Sigmoid colon (tissue), 7 donors: ENCODE results near the gene SPOCK1. TPM values are rescaled to one million over a fixed set of nuclear protein-coding genes. Genes with fewer than 3 reads are reported as not detected.

Experiments used
- DNase-seq: peaks from one replicate; pipeline ENCODE4 v3.0.0-alpha.2; 2019
- H3K27ac ChIP-seq, 4 donors: fragments of 200-600 bp; sonication (generic); one replicate each; pipeline ENCODE4 v1.5.1; 2016 to 2019; ENCODE audit warnings: mild to moderate bottlenecking in 1 of 4
- H3K27me3 ChIP-seq, 3 donors: fragments of 200-600 bp; sonication (generic); one replicate each; pipeline ENCODE4 v1.5.1; 2019; ENCODE audit warnings: mild to moderate bottlenecking in 1 of 3
- H3K36me3 ChIP-seq, 4 donors: fragments of 200-600 bp; sonication (generic); one replicate each; pipeline ENCODE4 v1.5.1; 2016 to 2019
- H3K4me1 ChIP-seq, 4 donors: fragments of 200-600 bp; sonication (generic); one replicate each; pipeline ENCODE4 v1.5.1; 2017 to 2019
- H3K4me3 ChIP-seq, 4 donors: fragments of 200-600 bp; sonication (generic); one replicate each; pipeline ENCODE4 v1.5.1; 2017 to 2019; ENCODE audit warnings: mild to moderate bottlenecking in 2 of 4, moderate library complexity in 1 of 4
- H3K9me3 ChIP-seq, 4 donors: fragments of 200-600 bp in 3 of 4; sonication (generic) in 3 of 4; one replicate each; pipeline versions ENCODE4 v1.5.1 to v1.6.1; 2013 to 2019
- EP300 ChIP-seq, 4 donors: sonication (generic); formaldehyde crosslinking; IDR thresholded peaks; one replicate each; pipeline ENCODE4 v1.6.1; 2017; ENCODE audit warnings: antibody characterized with exemption in 4 of 4
- POLR2A ChIP-seq, 2 donors: fragments of 450-650 bp; IDR thresholded peaks; one replicate each; pipeline ENCODE4 v1.6.1; 2016; ENCODE audit warnings: antibody characterized with exemption in 2 of 2, mild to moderate bottlenecking in 2 of 2, moderate library complexity in 2 of 2
- POLR2AphosphoS5 ChIP-seq, 4 donors: sonication (generic); formaldehyde crosslinking; IDR thresholded peaks; one replicate each; pipeline ENCODE4 v1.6.1; 2017; ENCODE audit warnings: antibody characterized with exemption in 4 of 4
- WGBS, 2 donors: extraction: QIAGEN DNeasy Blood & Tissue Kit; methylation state at CpG; one replicate each; pipeline ENCODE4 v1.1.7; 2013; 5-methylcytosine and 5-hydroxymethylcytosine counted together
- intact Hi-C: fragments of 100-400 bp; cut with DNase I; formaldehyde crosslinking; loops from one replicate; pipeline ENCODE4 v1.15.1; 2023
- polyA plus RNA-seq, 3 donors: library from polyadenylated mRNA; stranded (reverse); fragments of 200-250 nt; gene quantifications; one replicate each; pipeline ENCODE4 v1.2.3, GENCODE V29; 2013
- total RNA-seq, 4 donors: library from RNA; depleted of rRNA; stranded (reverse); fragments of >200 nt; gene quantifications; one replicate each; pipeline ENCODE4 v1.1.0, GENCODE V29; 2016
- TF ChIP-seq, protein P1 (sequence below), 4 experiments: fragments of 450-650 bp in 3 of 4; fragments of 200-600 bp in 1 of 4; IDR thresholded peaks; one replicate each; pipeline ENCODE4 v1.5.1; 2016 to 2019; ENCODE audit warnings: antibody characterized with exemption in 4 of 4, mild to moderate bottlenecking in 3 of 4, moderate library complexity in 2 of 4
- donor health status: healthy with polysubstance abuse.
- donor health status: Bipolar disorder and iron deficiency.
- donor health status: healthy.

Gene SPOCK1
- total and polyA plus RNA-seq, 7 donors, result 2.4 to 104 (median 33.4) TPM

DNA sequence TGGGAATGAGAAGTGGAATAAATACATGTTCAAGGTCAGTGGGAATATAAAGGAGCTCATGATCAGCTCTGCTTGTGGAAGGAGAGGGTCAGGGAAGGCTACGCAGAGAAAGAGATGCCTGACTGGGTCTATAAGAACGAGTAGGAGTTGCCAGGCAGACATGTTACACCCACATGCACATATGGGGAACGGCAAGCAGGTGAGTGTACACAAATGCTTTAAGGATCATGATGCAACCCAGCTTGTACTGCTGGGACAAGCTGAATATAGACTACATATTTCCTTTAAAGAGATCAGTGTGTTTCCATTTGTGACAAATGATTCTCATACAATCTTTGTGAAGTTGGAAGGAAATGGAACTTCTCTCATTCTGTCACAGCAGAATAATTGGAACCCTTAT is 141.7 kb downstream of the SPOCK1 start:
- intact Hi-C loops, result no loop called here
- no peak for DNase-seq
- 57 to 76% methylated on average over 3 of the region's 3 CpGs for WGBS, 2 donors
- H3K4me3 ChIP-seq, result no peak overlapping the region
- H3K4me1 ChIP-seq, result peaks cover 0 to 4% (median 0%) of the 10 kb centered on the region in 4 donors
- no peak overlapping the region for H3K27ac ChIP-seq
- TF ChIP-seq EP300 (IDR thresholded peaks at IDR 0.05) (no peak), POLR2AphosphoS5 (IDR thresholded peaks at IDR 0.05) (no peak), POLR2A (IDR thresholded peaks at IDR 0.05) (no peak)
- TF ChIP-seq, protein P1, sequence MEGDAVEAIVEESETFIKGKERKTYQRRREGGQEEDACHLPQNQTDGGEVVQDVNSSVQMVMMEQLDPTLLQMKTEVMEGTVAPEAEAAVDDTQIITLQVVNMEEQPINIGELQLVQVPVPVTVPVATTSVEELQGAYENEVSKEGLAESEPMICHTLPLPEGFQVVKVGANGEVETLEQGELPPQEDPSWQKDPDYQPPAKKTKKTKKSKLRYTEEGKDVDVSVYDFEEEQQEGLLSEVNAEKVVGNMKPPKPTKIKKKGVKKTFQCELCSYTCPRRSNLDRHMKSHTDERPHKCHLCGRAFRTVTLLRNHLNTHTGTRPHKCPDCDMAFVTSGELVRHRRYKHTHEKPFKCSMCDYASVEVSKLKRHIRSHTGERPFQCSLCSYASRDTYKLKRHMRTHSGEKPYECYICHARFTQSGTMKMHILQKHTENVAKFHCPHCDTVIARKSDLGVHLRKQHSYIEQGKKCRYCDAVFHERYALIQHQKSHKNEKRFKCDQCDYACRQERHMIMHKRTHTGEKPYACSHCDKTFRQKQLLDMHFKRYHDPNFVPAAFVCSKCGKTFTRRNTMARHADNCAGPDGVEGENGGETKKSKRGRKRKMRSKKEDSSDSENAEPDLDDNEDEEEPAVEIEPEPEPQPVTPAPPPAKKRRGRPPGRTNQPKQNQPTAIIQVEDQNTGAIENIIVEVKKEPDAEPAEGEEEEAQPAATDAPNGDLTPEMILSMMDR (IDR thresholded peaks at IDR 0.05), result no peak
- no peaks in the 10 kb centered on the region for H3K27me3 ChIP-seq
- H3K36me3 ChIP-seq, result no peaks in the 10 kb centered on the region
- no peaks in the 10 kb centered on the region for H3K9me3 ChIP-seq

DNA sequence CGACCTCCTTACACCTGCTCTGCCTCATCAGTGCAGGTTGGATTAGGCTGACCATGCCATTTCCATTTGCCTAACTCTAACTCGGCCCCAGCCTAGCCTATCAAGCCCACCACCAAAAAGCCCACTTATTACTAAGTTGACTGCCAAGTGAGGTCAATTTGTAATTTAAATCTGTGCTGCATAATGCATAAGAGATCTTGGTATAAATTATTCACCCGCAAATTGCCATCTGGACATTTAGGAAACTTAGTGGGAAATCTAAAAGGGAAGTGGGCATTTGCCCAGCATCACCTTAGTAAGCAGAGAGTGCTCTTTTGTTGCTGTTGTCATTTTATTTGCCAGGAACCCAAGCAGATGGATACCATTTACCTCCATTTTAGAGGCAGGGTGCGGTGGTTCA is 143.0 kb downstream of the SPOCK1 start:
- H3K27me3 ChIP-seq, result no peaks in the 10 kb centered on the region
- H3K4me3 ChIP-seq, result no peak overlapping the region
- no peaks in the 10 kb centered on the region for H3K36me3 ChIP-seq
- H3K4me1 ChIP-seq, result peaks cover 0 to 12% (median 5%) of the 10 kb centered on the region in 4 donors
- no peak overlapping the region for H3K27ac ChIP-seq
- no peaks in the 10 kb centered on the region for H3K9me3 ChIP-seq
- 82 to 87% methylated on average over 4 of the region's 4 CpGs for WGBS, 2 donors
- intact Hi-C loops, result no loop called here
- no peak for DNase-seq
- TF ChIP-seq EP300 (IDR thresholded peaks at IDR 0.05) (no peak), POLR2AphosphoS5 (IDR thresholded peaks at IDR 0.05) (no peak), POLR2A (IDR thresholded peaks at IDR 0.05) (no peak)
- TF ChIP-seq, protein P1 (IDR thresholded peaks at IDR 0.05), result no peak

DNA sequence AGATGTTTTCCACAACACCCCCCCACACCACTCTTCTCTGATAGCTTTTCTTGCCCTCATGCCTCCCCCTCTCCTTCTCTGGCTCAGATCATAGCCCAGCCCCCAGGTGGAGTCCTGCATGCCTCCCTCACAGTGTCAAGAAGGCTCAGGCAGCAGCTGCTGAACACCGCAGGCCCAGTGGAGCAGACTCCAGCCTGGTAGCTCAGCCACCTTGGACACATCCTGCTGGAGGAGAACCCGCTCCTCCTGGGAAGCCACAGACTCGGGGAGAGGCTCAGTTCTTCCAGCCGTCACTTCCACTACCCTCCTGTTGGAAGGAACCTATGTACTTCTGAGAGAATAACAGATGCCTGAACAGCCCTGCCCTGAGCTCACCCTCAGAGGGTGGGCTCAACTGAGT is 143.4 kb downstream of the SPOCK1 start:
- H3K36me3 ChIP-seq, result no peaks in the 10 kb centered on the region
- peaks cover 0 to 12% (median 5%) of the 10 kb centered on the region in 4 donors for H3K4me1 ChIP-seq
- no peak overlapping the region for H3K27ac ChIP-seq
- TF ChIP-seq, protein P1 (IDR thresholded peaks at IDR 0.05), result no peak
- TF ChIP-seq POLR2AphosphoS5 (IDR thresholded peaks at IDR 0.05) (no peak), POLR2A (IDR thresholded peaks at IDR 0.05) (no peak), EP300 (IDR thresholded peaks at IDR 0.05) (no peak)
- no peaks in the 10 kb centered on the region for H3K27me3 ChIP-seq
- intact Hi-C loops, result no loop called here
- H3K4me3 ChIP-seq, result no peak overlapping the region
- WGBS, 2 donors, result 89 to 90% methylated on average over 4 of the region's 4 CpGs
- DNase-seq, result no peak
- H3K9me3 ChIP-seq, result no peaks in the 10 kb centered on the region

DNA sequence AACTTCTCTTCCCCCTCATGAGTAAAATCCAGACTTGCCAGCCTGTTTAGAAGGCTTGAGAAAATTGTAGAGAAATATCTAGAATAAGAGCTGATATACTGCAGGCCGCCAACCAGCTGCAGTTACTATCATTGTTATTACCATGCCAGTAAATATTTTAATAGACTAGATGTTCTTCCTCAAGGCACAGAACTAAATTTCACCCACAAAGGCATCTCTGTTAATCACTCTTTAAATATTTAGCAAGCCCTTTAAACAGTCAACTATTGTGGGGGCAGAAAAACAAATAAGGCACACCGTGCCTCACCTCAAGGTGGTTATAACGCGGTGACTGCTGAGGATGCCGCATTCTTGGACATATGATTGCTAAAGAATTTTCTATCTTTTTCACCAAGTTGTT is 147.0 kb downstream of the SPOCK1 start:
- Histone ChIP-seq H3K4me1 (peaks cover 0 to 12% (median 5%) of the 10 kb centered on the region in 4 donors), H3K27me3 (no peaks in the 10 kb centered on the region), H3K4me3 (no peak overlapping the region), H3K36me3 (no peaks in the 10 kb centered on the region), H3K27ac (no peak overlapping the region), H3K9me3 (no peaks in the 10 kb centered on the region)
- intact Hi-C loops, result no loop called here
- WGBS, 2 donors, result 45 to 76% methylated on average over 5 of the region's 5 CpGs
- no peak for DNase-seq
- TF ChIP-seq POLR2A (IDR thresholded peaks at IDR 0.05) (no peak), POLR2AphosphoS5 (IDR thresholded peaks at IDR 0.05) (no peak), EP300 (IDR thresholded peaks at IDR 0.05) (no peak)
- TF ChIP-seq, protein P1 (IDR thresholded peaks at IDR 0.05), result no peak

DNA sequence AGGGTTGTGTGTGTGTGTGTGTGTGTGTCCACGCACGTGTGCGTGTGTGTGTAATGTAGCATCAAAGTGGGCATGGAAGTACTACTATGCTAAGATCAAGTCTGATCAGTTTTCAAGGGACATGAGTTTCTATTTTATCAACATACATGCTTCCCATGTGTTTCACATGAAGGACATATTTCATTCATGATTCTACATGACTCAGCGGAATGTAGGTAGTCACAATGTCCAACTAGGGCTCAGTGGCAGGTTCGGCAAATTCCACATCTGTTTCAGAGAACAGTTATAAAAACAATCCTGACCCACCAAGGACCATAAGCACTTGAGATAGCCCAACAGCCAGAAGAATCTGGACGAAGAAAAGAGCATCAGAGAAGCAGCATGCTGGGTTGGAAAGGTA is 148.3 kb downstream of the SPOCK1 start:
- intact Hi-C loops, result no loop called here

More for the DNA sequence above, 148.3 kb downstream of the SPOCK1 start:
- Histone ChIP-seq H3K27me3 (no peaks in the 10 kb centered on the region), H3K27ac (no peak overlapping the region), H3K4me3 (no peak overlapping the region), H3K36me3 (no peaks in the 10 kb centered on the region), H3K4me1 (peaks cover 0 to 15% (median 5%) of the 10 kb centered on the region in 4 donors), H3K9me3 (no peaks in the 10 kb centered on the region)
- DNase-seq, result no peak
- WGBS, 2 donors, result 86 to 90% methylated on average over 6 of the region's 6 CpGs
- TF ChIP-seq POLR2A (IDR thresholded peaks at IDR 0.05) (no peak), POLR2AphosphoS5 (IDR thresholded peaks at IDR 0.05) (no peak), EP300 (IDR thresholded peaks at IDR 0.05) (no peak)
- TF ChIP-seq, protein P1 (IDR thresholded peaks at IDR 0.05), result no peak
